Natural killer cell (primary cell): ENCODE measurements around the gene GNG12. TPM values are rescaled to one million over a fixed set of nuclear protein-coding genes. Genes with fewer than 3 reads are reported as not detected.

ENCODE experiments used
- ATAC-seq, 3 donors: fragments of 150-1000 bp in 2 of 3; fragments of 200-7000 bp in 1 of 3; cut with Tn5 transposase; 1 replicate in 1 of 3; 2 replicates in 2 of 3; pipeline ENCODE4 v1.10.0; 2021; ENCODE audit warnings: mild to moderate bottlenecking in 2 of 3, moderate library complexity in 2 of 3
- DNase-seq, 2 donors: peaks; one replicate each; pipeline versions ENCODE4 v3.0.0 to v3.0.0-alpha.2; 2013 to 2021; ENCODE audit warnings: mixed read lengths in 1 of 2
- H3K27ac ChIP-seq: one replicate; pipeline ENCODE4 v1.5.1; 2013; ENCODE audit warnings: mild to moderate bottlenecking, low read length
- H3K27me3 ChIP-seq: one replicate; pipeline ENCODE4 v1.6.1; 2013; ENCODE audit warnings: low read length; ENCODE audit not compliant: control insufficient read depth, insufficient read depth
- H3K36me3 ChIP-seq: one replicate; pipeline ENCODE4 v1.6.1; 2013; ENCODE audit warnings: low read length; ENCODE audit not compliant: control insufficient read depth, insufficient read depth
- H3K4me1 ChIP-seq: one replicate; pipeline ENCODE4 v1.6.1; 2013; ENCODE audit warnings: low read length; ENCODE audit not compliant: control insufficient read depth, insufficient read depth
- H3K4me3 ChIP-seq: one replicate; pipeline ENCODE4 v1.5.1; 2013; ENCODE audit warnings: low read length
- H3K9me3 ChIP-seq: one replicate; pipeline ENCODE4 v1.6.1; 2013; ENCODE audit warnings: low read length; ENCODE audit not compliant: control insufficient read depth, insufficient read depth
- H3K27ac Mint-ChIP-seq, 2 donors: one replicate each; pipeline ENCODE4 v1.8.0; 2022; ENCODE audit warnings: mild to moderate bottlenecking in 2 of 2, mixed read lengths in 2 of 2, moderate library complexity in 1 of 2
- H3K27me3 Mint-ChIP-seq, 2 donors: one replicate each; pipeline ENCODE4 v1.8.0; 2022; ENCODE audit warnings: low read depth in 2 of 2, mixed read lengths in 2 of 2
- H3K36me3 Mint-ChIP-seq: one replicate; pipeline ENCODE4 v1.8.0; 2022; ENCODE audit warnings: mixed read lengths
- H3K4me1 Mint-ChIP-seq, 2 donors: one replicate each; pipeline ENCODE4 v1.8.0; 2022; ENCODE audit warnings: mixed read lengths in 2 of 2
- H3K4me3 Mint-ChIP-seq: one replicate; pipeline ENCODE4 v1.8.0; 2022; ENCODE audit warnings: mild to moderate bottlenecking, moderate library complexity, mixed read lengths
- H3K9me3 Mint-ChIP-seq, 2 donors: one replicate each; pipeline ENCODE4 v1.8.0; 2022; ENCODE audit warnings: mixed read lengths in 2 of 2
- CTCF ChIP-seq: fragments of 200-600 bp; IDR thresholded peaks from one replicate; pipeline ENCODE4 v1.8.0; 2022; ENCODE audit warnings: antibody characterized with exemption
- WGBS: methylation state at CpG from one replicate; pipeline ENCODE4 v1.1.7; 2013; ENCODE audit warnings: missing lambda C conversion rate; ENCODE audit not compliant: insufficient coverage; 5-methylcytosine and 5-hydroxymethylcytosine counted together
- intact Hi-C: fragments of 100-400 bp; cut with micrococcal nuclease; formaldehyde crosslinking; loops from one replicate; pipeline ENCODE4 v1.14.2; 2022
- total RNA-seq, 4 donors: library from RNA; stranded (reverse); fragments of 120-200 nt in 1 of 4; gene quantifications; one replicate each; pipeline versions ENCODE4 v1.2.3 to v1.2.4, GENCODE V29; 2013 to 2022

Gene GNG12
- total RNA-seq, 3 donors from 2014 or later (not counting 1 experiment from before 2014, with no cell fraction given) = not detected

GRCh38 chr1:67745875-67746698 lies 87.2 kb downstream of the GNG12 start:
- no peak overlapping the region for H3K27ac ChIP-seq
- 59% methylated on average over 5 of the region's 6 CpGs for WGBS
- H3K4me3 Mint-ChIP-seq = no peak overlapping the region

GRCh38 chr1:67743072-67743725 lies 90.1 kb downstream of the GNG12 start:
- Mint-ChIP-seq H3K4me1 (no peaks in the 10 kb centered on the region), H3K36me3 (no peaks in the 10 kb centered on the region), H3K27ac (no peak overlapping the region), H3K27me3 (peaks cover 12 to 18% of the 10 kb centered on the region in 2 donors), H3K9me3 (no peaks in the 10 kb centered on the region), H3K4me3 (no peak overlapping the region)
- DNase-seq (no peak), ATAC-seq (no peak)
- intact Hi-C loops = no loop called here
- no peak for TF ChIP-seq CTCF
- 88% methylated on average over 3 of the region's 3 CpGs for WGBS
- no peaks in the 10 kb centered on the region for H3K27me3 ChIP-seq
- H3K27ac ChIP-seq = no peak overlapping the region
- no peak overlapping the region for H3K4me3 ChIP-seq
- no peaks in the 10 kb centered on the region for H3K9me3 ChIP-seq
- no peaks in the 10 kb centered on the region for H3K4me1 ChIP-seq
- H3K36me3 ChIP-seq = no peaks in the 10 kb centered on the region

More at GRCh38 chr1:67745875-67746698, 87.2 kb downstream of the GNG12 start:
- Histone ChIP-seq H3K36me3 (no peaks in the 10 kb centered on the region), H3K9me3 (no peaks in the 10 kb centered on the region), H3K4me3 (no peak overlapping the region), H3K4me1 (no peaks in the 10 kb centered on the region), H3K27me3 (no peaks in the 10 kb centered on the region)
- Mint-ChIP-seq H3K9me3 (no peaks in the 10 kb centered on the region), H3K27ac (no peak overlapping the region), H3K27me3 (peaks cover 12 to 39% of the 10 kb centered on the region in 2 donors), H3K36me3 (no peaks in the 10 kb centered on the region), H3K4me1 (no peaks in the 10 kb centered on the region)
- no peak for TF ChIP-seq CTCF
- intact Hi-C loops = no loop called here
- no peak for ATAC-seq
- DNase-seq = no peak

DNA sequence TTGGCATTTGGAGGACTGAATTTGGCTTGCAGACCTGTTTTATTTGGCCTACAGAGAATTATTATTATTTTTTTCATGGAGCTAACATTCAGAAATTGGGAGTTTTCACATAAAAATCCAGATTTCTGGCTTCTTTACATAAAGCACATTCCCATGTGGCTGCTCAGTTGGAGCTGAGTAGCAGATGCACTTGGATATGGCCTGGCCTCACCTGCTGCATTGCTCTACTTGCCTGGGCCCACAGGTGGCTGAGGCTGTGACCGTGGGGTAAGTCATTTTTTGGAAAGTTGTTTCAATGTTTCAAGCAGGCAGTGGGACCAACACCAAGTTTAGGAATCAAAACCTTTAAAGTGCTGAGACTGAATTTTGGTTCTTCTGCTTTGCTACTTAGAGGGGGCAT lies 91.5 kb downstream of the GNG12 start:
- no peak overlapping the region for H3K4me3 ChIP-seq
- H3K4me1 ChIP-seq = no peaks in the 10 kb centered on the region
- no peaks in the 10 kb centered on the region for H3K9me3 ChIP-seq
- 56% methylated on average over 1 of the region's 1 CpG for WGBS
- no peak for DNase-seq
- no peak overlapping the region for H3K27ac ChIP-seq
- H3K27me3 Mint-ChIP-seq = peaks cover 7 to 8% of the 10 kb centered on the region in 2 donors
- no peak overlapping the region for H3K4me3 Mint-ChIP-seq
- no peaks in the 10 kb centered on the region for H3K27me3 ChIP-seq
- no peaks in the 10 kb centered on the region for H3K9me3 Mint-ChIP-seq
- no peak overlapping the region for H3K27ac Mint-ChIP-seq
- H3K36me3 ChIP-seq = no peaks in the 10 kb centered on the region
- intact Hi-C loops = no loop called here
- TF ChIP-seq CTCF = no peak
- ATAC-seq = no peak
- no peaks in the 10 kb centered on the region for H3K4me1 Mint-ChIP-seq
- no peaks in the 10 kb centered on the region for H3K36me3 Mint-ChIP-seq
